Fibroblast of lung (primary cell): ENCODE measurements around the gene CHMP4A. TPM values are rescaled to one million over a fixed set of nuclear protein-coding genes. Genes with fewer than 3 reads are reported as not detected.
"Not testable (repeated sequence)": the region's sequence is repeated elsewhere in the genome, so short reads cannot be mapped to it uniquely, and the experiment has no call there.

Source experiments
- DNase-seq, 2 donors: peaks; one replicate each; pipeline versions ENCODE4 v3.0.0 to v3.0.0-alpha.2; 2010; ENCODE audit warnings: low read depth in 2 of 2
- H2AFZ ChIP-seq: 2 replicates; pipeline ENCODE4 v1.5.1; 2012; ENCODE audit warnings: low read length, control low read depth, inconsistent platforms
- H3K27ac ChIP-seq: 2 replicates; pipeline ENCODE4 v1.5.1; 2011; ENCODE audit warnings: low read length, control low read depth; ENCODE audit not compliant: insufficient read depth
- H3K27me3 ChIP-seq: 2 replicates; pipeline ENCODE4 v1.5.1; 2011; ENCODE audit warnings: mild to moderate bottlenecking, low read length; ENCODE audit not compliant: control insufficient read depth, insufficient read depth
- H3K36me3 ChIP-seq: 2 replicates; pipeline ENCODE4 v1.5.1; 2011; ENCODE audit warnings: low read length; ENCODE audit not compliant: control insufficient read depth, insufficient read depth
- H3K4me1 ChIP-seq: 2 replicates; pipeline ENCODE4 v1.5.1; 2011; ENCODE audit warnings: low read length; ENCODE audit not compliant: control insufficient read depth, insufficient read depth; ENCODE audit errors: extremely low read depth
- H3K4me2 ChIP-seq: 2 replicates; pipeline ENCODE4 v1.5.1; 2011; ENCODE audit warnings: low read length, control low read depth; ENCODE audit not compliant: insufficient read depth; ENCODE audit errors: extremely low read depth
- H3K4me3 ChIP-seq, 4 experiments: fragments of 200-600 bp in 1 of 4; sonication (generic) in 1 of 4; replicated peaks in 1 of 4; 2 replicates each; pipeline ENCODE4 v1.5.1; 2011 to 2016; ENCODE audit warnings: low read length in 4 of 4, low read depth in 3 of 4, mild to moderate bottlenecking in 3 of 4, control low read depth in 2 of 4, inconsistent platforms in 1 of 4, mixed read lengths in 1 of 4; ENCODE audit not compliant: insufficient read depth in 1 of 4; ENCODE audit errors: control extremely low read depth in 1 of 4
- H3K79me2 ChIP-seq: 2 replicates; pipeline ENCODE4 v1.5.1; 2012; ENCODE audit warnings: mild to moderate bottlenecking, low read length, inconsistent platforms; ENCODE audit not compliant: control insufficient read depth, insufficient read depth
- H3K9ac ChIP-seq: 2 replicates; pipeline ENCODE4 v1.5.1; 2011; ENCODE audit warnings: mild to moderate bottlenecking, low read length, control low read depth; ENCODE audit not compliant: insufficient read depth
- H3K9me3 ChIP-seq: 2 replicates; pipeline ENCODE4 v1.5.1; 2012; ENCODE audit warnings: low read depth, low read length; ENCODE audit not compliant: control insufficient read depth, insufficient read depth
- H4K20me1 ChIP-seq: 2 replicates; pipeline ENCODE4 v1.5.1; 2011; ENCODE audit warnings: low read length; ENCODE audit not compliant: control insufficient read depth, insufficient read depth; ENCODE audit errors: extremely low read depth
- CTCF ChIP-seq, 2 donors: IDR thresholded peaks in 1 of 2; conservative IDR thresholded peaks in 1 of 2; 1 replicate in 1 of 2; 2 replicates in 1 of 2; pipeline ENCODE4 v1.5.1; 2011 to 2012; ENCODE audit warnings: low read length in 2 of 2, control low read depth in 1 of 2, inconsistent platforms in 1 of 2, low read depth in 1 of 2, mild to moderate bottlenecking in 1 of 2
- EZH2 ChIP-seq: IDR thresholded peaks from 2 replicates; pipeline ENCODE4 v1.5.1; 2012; ENCODE audit warnings: low read length, control low read depth, mild to moderate bottlenecking; ENCODE audit errors: missing control alignments
- polyA plus RNA-seq, 2 donors: library from polyadenylated mRNA; depleted of rRNA in 1 of 2; stranded (reverse) in 1 of 2; unstranded in 1 of 2; fragments of >200 nt; gene quantifications; 2 replicates each; pipeline ENCODE4 v1.2.1, GENCODE V29; 2011 to 2012; ENCODE audit warnings: missing spikeins in 1 of 2
- total RNA-seq: library from RNA; depleted of rRNA; stranded (reverse); fragments of >200 nt; gene quantifications from 2 replicates; pipeline ENCODE4 v1.2.1, GENCODE V29; 2014

The CHMP4A gene
- total and polyA plus RNA-seq, 2 donors (not counting 1 experiment from before 2014, with no cell fraction given): 22.1 to 96.8 TPM

DNA sequence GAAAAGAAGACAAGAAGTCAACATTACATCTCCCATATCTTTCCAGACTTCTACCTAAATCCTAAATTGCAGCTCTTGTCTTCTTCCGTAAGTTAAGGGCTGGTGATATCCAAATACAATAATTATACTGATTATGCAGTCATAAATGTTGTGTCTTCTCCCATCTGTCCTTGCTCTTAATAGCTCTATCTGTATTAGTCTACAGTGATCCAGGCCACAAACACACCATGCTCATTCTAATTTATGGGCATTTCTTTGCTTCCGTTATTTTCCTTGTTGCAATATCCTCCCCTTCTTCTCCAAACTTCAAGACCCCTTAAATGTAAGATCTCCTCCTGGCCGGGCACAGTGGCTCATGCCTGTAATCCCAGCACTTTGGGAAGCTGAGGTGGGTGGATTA, 6.2 kb upstream of the CHMP4A start:
- no peaks in the 10 kb centered on the region for H4K20me1 ChIP-seq
- H2AFZ ChIP-seq: no peak overlapping the region
- no peak overlapping the region for H3K4me2 ChIP-seq
- H3K4me1 ChIP-seq: no peaks in the 10 kb centered on the region
- H3K9ac ChIP-seq: no peak overlapping the region
- H3K4me3 ChIP-seq: no peak overlapping the region
- peaks cover 1% of the 10 kb centered on the region for H3K36me3 ChIP-seq
- no peak for TF ChIP-seq CTCF (conservative IDR thresholded peaks at IDR 0.05 in 1 of 2, IDR thresholded peaks at IDR 0.05 in 1 of 2; ENCODE audit: low read depth in 1 of 2, low read length in 2 of 2)
- no peak for TF ChIP-seq EZH2
- H3K9me3 ChIP-seq: no peaks in the 10 kb centered on the region
- DNase-seq: no peak
- H3K79me2 ChIP-seq: peaks cover 21% of the 10 kb centered on the region
- no peak overlapping the region for H3K27ac ChIP-seq
- no peaks in the 10 kb centered on the region for H3K27me3 ChIP-seq

- Histone ChIP-seq H3K79me2 (peaks cover 19% of the 10 kb centered on the region), H3K27ac (no peak overlapping the region)
- no peak for DNase-seq
These were observed 5.8 kb upstream of the CHMP4A start for GRCh38 chr14:24219080-24219479.

DNA sequence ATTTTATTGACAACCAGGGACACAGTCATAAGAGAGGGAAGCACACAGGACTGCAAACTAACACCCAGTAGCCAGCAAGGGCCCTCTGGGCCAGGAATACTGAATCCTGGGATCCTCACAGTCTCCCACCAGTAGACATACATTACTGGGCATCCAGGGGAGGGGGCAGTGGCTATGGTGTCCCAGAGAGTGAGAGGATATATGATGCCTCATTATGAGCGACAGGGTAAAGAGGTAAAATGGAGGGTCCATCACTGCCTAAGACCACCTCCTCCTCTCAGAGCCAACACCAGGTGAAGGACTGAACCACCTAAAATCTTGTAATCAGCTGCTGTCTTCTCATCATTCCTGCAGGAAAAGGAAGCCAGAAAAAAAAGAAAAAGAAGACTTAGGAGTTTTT, 3.6 kb upstream of the CHMP4A start:
- H3K27ac ChIP-seq, H2AFZ ChIP-seq, DNase-seq, H3K4me3 ChIP-seq, H3K36me3 ChIP-seq, H3K9me3 ChIP-seq, H3K9ac ChIP-seq, H3K4me1 ChIP-seq, H3K27me3 ChIP-seq, H4K20me1 ChIP-seq, H3K4me2 ChIP-seq: not testable (repeated sequence)
- H3K79me2 ChIP-seq: peaks cover 13% of the 10 kb centered on the region

More at GRCh38 chr14:24219080-24219479, 5.8 kb upstream of the CHMP4A start:
- Histone ChIP-seq H3K9ac (no peak overlapping the region), H3K36me3 (peaks cover 1% of the 10 kb centered on the region), H3K4me3 (no peak overlapping the region), H3K27me3 (no peaks in the 10 kb centered on the region), H3K4me1 (peaks cover under 1% of the 10 kb centered on the region), H3K9me3 (no peaks in the 10 kb centered on the region), H3K4me2 (no peak overlapping the region), H4K20me1 (no peaks in the 10 kb centered on the region), H2AFZ (no peak overlapping the region)
- no peak for TF ChIP-seq CTCF (conservative IDR thresholded peaks at IDR 0.05 in 1 of 2, IDR thresholded peaks at IDR 0.05 in 1 of 2; ENCODE audit: low read depth in 1 of 2, low read length in 2 of 2)
- no peak for TF ChIP-seq EZH2

- Histone ChIP-seq H4K20me1 (no peaks in the 10 kb centered on the region), H2AFZ (no peak overlapping the region), H3K27ac (no peak overlapping the region), H3K9ac (no peak overlapping the region), H3K9me3 (no peaks in the 10 kb centered on the region), H3K4me1 (peaks cover 9% of the 10 kb centered on the region), H3K4me2 (peak overlapping the region; percentile 89), H3K36me3 (peaks cover 3% of the 10 kb centered on the region), H3K27me3 (no peaks in the 10 kb centered on the region), H3K79me2 (peaks cover 11% of the 10 kb centered on the region), H3K4me3 (peak overlapping the region; percentile 48 to 93 (median 72))
- DNase-seq: no peak
- no peak for TF ChIP-seq EZH2
- TF ChIP-seq CTCF (conservative IDR thresholded peaks at IDR 0.05 in 1 of 2, IDR thresholded peaks at IDR 0.05 in 1 of 2; ENCODE audit: low read depth in 1 of 2, low read length in 2 of 2): no peak
These were observed 3.0 kb upstream of the CHMP4A start for GRCh38 chr14:24216345-24216699.
